ENCODE data around the gene CDK5.

The CDK5 gene

GRCh38 chr7:151095123-151095797, 37.6 kb upstream of the CDK5 start:
- H3K27me3 ChIP-seq (ENCODE audit: insufficient read depth, poor library complexity, severe bottlenecking): no peaks in the 10 kb centered on the region
- DNase-seq (ENCODE audit: low read depth in 1 of 2, low spot score in 1 of 2): no peak
- no peak overlapping the region for H3K4me3 ChIP-seq (replicated peaks; ENCODE audit: insufficient read depth, low read length)
- TF ChIP-seq POLR2AphosphoS5 (IDR thresholded peaks at IDR 0.05; ENCODE audit: low read depth) (no peak), GABPA (IDR thresholded peaks at IDR 0.05; ENCODE audit: low read depth) (no peak), REST (IDR thresholded peaks at IDR 0.05; ENCODE audit: insufficient replicate concordance, low read depth) (no peak), CTCF (IDR thresholded peaks at IDR 0.05; ENCODE audit: insufficient read depth, low read length) (no peak), SPI1 (IDR thresholded peaks at IDR 0.05; ENCODE audit: borderline replicate concordance, low read depth) (no peak)
- no peak overlapping the region for H3K27ac ChIP-seq (replicated peaks)

GRCh38 chr7:151094675-151095074, 37.0 kb upstream of the CDK5 start:
- TF ChIP-seq CTCF (IDR thresholded peaks at IDR 0.05; ENCODE audit: insufficient read depth, low read length): no peak
- TF ChIP-seq REST (IDR thresholded peaks at IDR 0.05; ENCODE audit: insufficient replicate concordance, low read depth): no peak
- TF ChIP-seq GABPA (IDR thresholded peaks at IDR 0.05; ENCODE audit: low read depth): no peak
- TF ChIP-seq POLR2AphosphoS5 (IDR thresholded peaks at IDR 0.05; ENCODE audit: low read depth): no peak
- TF ChIP-seq SPI1 (IDR thresholded peaks at IDR 0.05; ENCODE audit: borderline replicate concordance, low read depth): no peak
- H3K4me3 ChIP-seq (replicated peaks; ENCODE audit: insufficient read depth, low read length): no peak overlapping the region
- H3K27ac ChIP-seq (replicated peaks): no peak overlapping the region
- no peaks in the 10 kb centered on the region for H3K27me3 ChIP-seq (ENCODE audit: insufficient read depth, poor library complexity, severe bottlenecking)
- no peak for DNase-seq (ENCODE audit: low read depth in 1 of 2, low spot score in 1 of 2)

GRCh38 chr7:151093748-151094147, 36.1 kb upstream of the CDK5 start:
- no peak for DNase-seq (ENCODE audit: low read depth in 1 of 2, low spot score in 1 of 2)
- Histone ChIP-seq H3K27me3 (ENCODE audit: insufficient read depth, poor library complexity, severe bottlenecking) (no peaks in the 10 kb centered on the region), H3K4me3 (replicated peaks; ENCODE audit: insufficient read depth, low read length) (no peak overlapping the region), H3K27ac (replicated peaks) (no peak overlapping the region)
- no peak for TF ChIP-seq POLR2AphosphoS5 (IDR thresholded peaks at IDR 0.05; ENCODE audit: low read depth)
- no peak for TF ChIP-seq GABPA (IDR thresholded peaks at IDR 0.05; ENCODE audit: low read depth)
- TF ChIP-seq CTCF (IDR thresholded peaks at IDR 0.05; ENCODE audit: insufficient read depth, low read length): no peak
- no peak for TF ChIP-seq SPI1 (IDR thresholded peaks at IDR 0.05; ENCODE audit: borderline replicate concordance, low read depth)
- TF ChIP-seq REST (IDR thresholded peaks at IDR 0.05; ENCODE audit: insufficient replicate concordance, low read depth): no peak

Measured in HL-60 (cell line).